PC-3 (cell line): ENCODE results near the gene EXOC7.

ENCODE experiments used
- EZH2 ChIP-seq: fragments of 300-600 bp; sonication (generic); IDR thresholded peaks from one replicate; pipeline ENCODE4 v1.6.1; 2017; ENCODE audit warnings: antibody characterized with exemption, mild to moderate bottlenecking, low read length; ENCODE audit not compliant: unreplicated experiment
- EZH2phosphoT487 ChIP-seq: fragments of 300-600 bp; sonication (generic); IDR thresholded peaks from 2 replicates; pipeline ENCODE4 v1.6.1; 2018; ENCODE audit warnings: mild to moderate bottlenecking, antibody characterized with exemption, low read length, borderline replicate concordance
- TF ChIP-seq, protein P1 (sequence below): fragments of 300-600 bp; sonication (generic); conservative IDR thresholded peaks from 2 replicates; pipeline ENCODE4 v1.5.1; 2017; ENCODE audit warnings: antibody characterized with exemption, low read depth, mild to moderate bottlenecking, low read length

GRCh38 chr17:76036497-76037261, 66.9 kb downstream of the EXOC7 start:
- TF ChIP-seq, protein P1, sequence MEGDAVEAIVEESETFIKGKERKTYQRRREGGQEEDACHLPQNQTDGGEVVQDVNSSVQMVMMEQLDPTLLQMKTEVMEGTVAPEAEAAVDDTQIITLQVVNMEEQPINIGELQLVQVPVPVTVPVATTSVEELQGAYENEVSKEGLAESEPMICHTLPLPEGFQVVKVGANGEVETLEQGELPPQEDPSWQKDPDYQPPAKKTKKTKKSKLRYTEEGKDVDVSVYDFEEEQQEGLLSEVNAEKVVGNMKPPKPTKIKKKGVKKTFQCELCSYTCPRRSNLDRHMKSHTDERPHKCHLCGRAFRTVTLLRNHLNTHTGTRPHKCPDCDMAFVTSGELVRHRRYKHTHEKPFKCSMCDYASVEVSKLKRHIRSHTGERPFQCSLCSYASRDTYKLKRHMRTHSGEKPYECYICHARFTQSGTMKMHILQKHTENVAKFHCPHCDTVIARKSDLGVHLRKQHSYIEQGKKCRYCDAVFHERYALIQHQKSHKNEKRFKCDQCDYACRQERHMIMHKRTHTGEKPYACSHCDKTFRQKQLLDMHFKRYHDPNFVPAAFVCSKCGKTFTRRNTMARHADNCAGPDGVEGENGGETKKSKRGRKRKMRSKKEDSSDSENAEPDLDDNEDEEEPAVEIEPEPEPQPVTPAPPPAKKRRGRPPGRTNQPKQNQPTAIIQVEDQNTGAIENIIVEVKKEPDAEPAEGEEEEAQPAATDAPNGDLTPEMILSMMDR, result no peak
- no peak for TF ChIP-seq EZH2phosphoT487
- TF ChIP-seq EZH2, result no peak
